Central memory CD8-positive, alpha-beta T cell (primary cell): Measurements from ENCODE around the gene ZNF541.
A peak's percentile ranks its signal among the peaks of the same experiment; 100 is the strongest.

Experiments used
- ATAC-seq: fragments of 150-1000 bp; cut with Tn5 transposase; replicated peaks from 2 replicates; pipeline ENCODE4 v1.10.0; 2022; ENCODE audit warnings: mild to moderate bottlenecking, moderate FRiP score, moderate number of reproducible peaks; ENCODE audit not compliant: poor library complexity, severe bottlenecking; ENCODE audit errors: extremely low read depth
- DNase-seq, 2 donors: peaks; one replicate each; pipeline ENCODE4 v3.0.0; 2021; ENCODE audit warnings: low spot score in 2 of 2
- H3K27ac Mint-ChIP-seq: one replicate; pipeline ENCODE4 v1.8.0; 2022; ENCODE audit warnings: low read depth, mild to moderate bottlenecking, moderate library complexity, mixed read lengths
- H3K27me3 Mint-ChIP-seq: one replicate; pipeline ENCODE4 v1.8.0; 2022; ENCODE audit warnings: mixed read lengths
- H3K36me3 Mint-ChIP-seq: one replicate; pipeline ENCODE4 v1.8.0; 2022; ENCODE audit warnings: mild to moderate bottlenecking, moderate library complexity, mixed read lengths; ENCODE audit not compliant: insufficient read depth
- H3K4me1 Mint-ChIP-seq: one replicate; pipeline ENCODE4 v1.8.0; 2022; ENCODE audit warnings: mixed read lengths
- H3K4me3 Mint-ChIP-seq: one replicate; pipeline ENCODE4 v1.8.0; 2022; ENCODE audit warnings: mild to moderate bottlenecking, moderate library complexity, mixed read lengths
- H3K9me3 Mint-ChIP-seq: one replicate; pipeline ENCODE4 v1.8.0; 2022; ENCODE audit warnings: mixed read lengths

Gene ZNF541, protein sequence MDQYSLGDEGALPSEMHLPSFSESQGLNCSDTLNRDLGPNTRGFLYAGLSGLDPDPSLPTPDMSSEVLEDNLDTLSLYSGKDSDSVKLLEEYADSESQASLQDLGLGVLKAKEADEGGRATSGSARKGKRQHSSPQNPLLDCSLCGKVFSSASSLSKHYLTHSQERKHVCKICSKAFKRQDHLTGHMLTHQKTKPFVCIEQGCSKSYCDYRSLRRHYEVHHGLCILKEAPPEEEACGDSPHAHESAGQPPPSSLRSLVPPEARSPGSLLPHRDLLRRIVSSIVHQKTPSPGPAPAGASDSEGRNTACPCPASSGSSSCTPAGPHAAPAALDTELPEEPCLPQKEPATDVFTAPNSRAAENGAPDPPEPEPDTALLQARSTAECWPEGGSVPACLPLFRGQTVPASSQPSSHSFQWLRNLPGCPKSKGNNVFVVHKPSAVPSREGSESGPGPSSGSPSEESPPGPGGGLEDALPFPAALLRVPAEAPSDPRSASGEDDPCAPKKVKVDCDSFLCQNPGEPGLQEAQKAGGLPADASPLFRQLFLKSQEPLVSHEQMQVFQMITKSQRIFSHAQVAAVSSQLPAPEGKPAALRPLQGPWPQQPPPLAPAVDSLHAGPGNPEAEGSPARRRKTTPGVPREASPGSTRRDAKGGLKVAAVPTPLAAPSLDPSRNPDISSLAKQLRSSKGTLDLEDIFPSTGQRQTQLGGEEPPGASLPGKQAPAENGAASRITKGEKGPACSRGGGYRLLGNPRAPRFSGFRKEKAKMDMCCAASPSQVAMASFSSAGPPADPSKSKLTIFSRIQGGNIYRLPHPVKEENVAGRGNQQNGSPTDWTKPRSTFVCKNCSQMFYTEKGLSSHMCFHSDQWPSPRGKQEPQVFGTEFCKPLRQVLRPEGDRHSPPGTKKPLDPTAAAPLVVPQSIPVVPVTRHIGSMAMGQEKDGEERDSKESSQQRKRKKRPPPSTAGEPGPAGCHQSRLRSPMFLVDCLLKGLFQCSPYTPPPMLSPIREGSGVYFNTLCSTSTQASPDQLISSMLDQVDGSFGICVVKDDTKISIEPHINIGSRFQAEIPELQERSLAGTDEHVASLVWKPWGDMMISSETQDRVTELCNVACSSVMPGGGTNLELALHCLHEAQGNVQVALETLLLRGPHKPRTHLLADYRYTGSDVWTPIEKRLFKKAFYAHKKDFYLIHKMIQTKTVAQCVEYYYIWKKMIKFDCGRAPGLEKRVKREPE (N-terminal part only)

DNA sequence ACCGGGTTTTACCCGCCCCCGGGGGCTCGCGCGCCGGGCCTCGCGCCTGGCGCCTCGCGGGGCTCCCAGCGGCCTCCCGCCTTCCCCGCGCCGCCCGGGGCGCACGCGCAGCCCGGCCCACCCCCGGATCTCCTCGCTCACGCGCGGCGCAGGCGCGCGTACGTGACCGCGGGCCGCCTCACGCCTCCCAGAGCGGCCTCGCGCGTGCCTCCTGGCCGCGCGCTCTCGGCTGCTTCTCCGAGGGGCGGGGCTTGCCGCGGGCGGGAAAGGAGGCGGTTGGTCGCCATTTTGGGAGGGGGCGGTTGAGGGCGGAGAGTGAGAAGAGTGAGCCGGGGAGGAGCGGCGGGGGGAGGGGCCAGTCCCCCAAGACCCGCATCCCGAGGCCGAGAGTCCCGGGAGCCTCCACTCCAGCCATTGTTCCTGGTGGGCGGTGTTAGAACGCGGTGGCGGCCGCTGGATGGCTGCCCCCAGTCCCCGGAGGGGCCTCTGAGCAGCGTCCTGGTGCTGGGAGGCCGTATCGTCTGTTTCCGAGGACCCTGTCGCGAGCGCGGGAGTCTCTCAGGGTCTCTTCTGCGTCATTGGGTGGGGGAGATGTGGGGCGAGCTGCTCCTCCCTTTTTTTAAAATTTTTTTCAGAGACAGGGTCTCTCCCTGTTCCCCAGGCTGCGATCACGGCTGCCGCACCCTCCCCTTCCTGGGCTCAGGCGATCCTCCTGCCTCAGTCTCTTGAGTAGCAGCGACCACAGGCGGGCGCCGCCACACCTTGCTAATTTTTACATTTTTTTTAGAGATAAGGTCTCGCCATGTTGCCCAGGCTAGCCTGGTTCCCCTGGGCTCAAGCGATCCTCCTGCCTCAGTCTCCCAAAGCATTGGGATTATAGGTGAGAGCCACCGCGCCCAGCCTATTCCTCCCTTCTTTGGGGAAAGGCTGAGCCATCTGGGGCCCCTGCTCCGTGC is at the start of gene ZNF541:
Gene ZNF541, minus strand, starts transcription at position 78 of the 956 bp plus-strand sequence. CDS start 17,292 bp downstream, outside the sequence.
- peak; percentile 66 to 74 for DNase-seq
- H3K27me3 Mint-ChIP-seq, result no peaks in the 10 kb centered on the region
- H3K36me3 Mint-ChIP-seq, result peaks cover 3% of the 10 kb centered on the region
- no peaks in the 10 kb centered on the region for H3K9me3 Mint-ChIP-seq
- H3K4me1 Mint-ChIP-seq, result peaks cover 36% of the 10 kb centered on the region
- peak; percentile 81 for ATAC-seq
- peak within 1 kb of the TSS; percentile 78 for H3K27ac Mint-ChIP-seq
- peak within 1 kb of the TSS; percentile 58 for H3K4me3 Mint-ChIP-seq

DNA sequence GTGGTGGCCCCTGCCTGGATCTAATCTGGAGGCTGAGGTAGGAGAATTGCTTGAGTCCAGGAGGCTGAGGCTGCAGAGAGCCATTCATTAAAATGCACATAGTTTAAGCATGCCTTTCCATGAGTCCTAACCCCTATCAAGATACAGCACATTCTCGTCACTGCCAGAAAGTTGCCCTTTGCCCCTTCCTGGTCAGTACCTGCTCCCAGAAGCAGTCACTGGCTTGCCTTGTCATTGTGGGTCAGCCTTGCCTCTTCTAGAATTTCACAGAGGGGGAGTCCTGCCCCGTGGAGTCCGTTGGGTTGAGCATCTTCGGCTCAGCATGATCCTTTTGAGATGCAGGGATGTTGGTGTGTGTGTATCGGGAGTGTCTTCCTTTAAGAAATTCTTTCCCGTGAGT is 46.8 kb upstream of the ZNF541 start:
- peaks cover 14% of the 10 kb centered on the region for H3K36me3 Mint-ChIP-seq
- DNase-seq, result no peak
- no peaks in the 10 kb centered on the region for H3K27me3 Mint-ChIP-seq
- peaks cover 40% of the 10 kb centered on the region for H3K4me1 Mint-ChIP-seq
- H3K9me3 Mint-ChIP-seq, result no peaks in the 10 kb centered on the region
- no peak overlapping the region for H3K27ac Mint-ChIP-seq
- no peak for ATAC-seq
- no peak overlapping the region for H3K4me3 Mint-ChIP-seq

DNA sequence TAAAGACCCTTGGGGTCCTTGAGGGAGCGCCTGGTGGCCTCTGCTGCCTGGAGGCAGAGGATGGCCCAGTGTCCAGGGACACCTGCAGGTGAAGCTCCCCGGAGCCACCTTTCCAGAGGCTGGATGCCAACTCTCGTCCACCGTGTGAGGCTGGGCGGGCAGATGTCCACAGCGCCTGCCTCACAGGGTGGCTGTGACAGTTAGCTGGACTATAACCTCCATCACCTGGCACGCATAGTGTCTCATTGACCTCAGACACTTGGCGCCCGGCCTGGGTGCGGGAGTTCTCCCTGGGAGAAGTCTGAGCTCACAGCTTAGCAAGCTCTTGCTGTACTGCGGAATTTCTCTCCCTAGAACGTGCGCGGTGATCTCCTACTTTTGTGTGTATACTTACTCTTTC is 45.8 kb upstream of the ZNF541 start:
- DNase-seq, result no peak

DNA sequence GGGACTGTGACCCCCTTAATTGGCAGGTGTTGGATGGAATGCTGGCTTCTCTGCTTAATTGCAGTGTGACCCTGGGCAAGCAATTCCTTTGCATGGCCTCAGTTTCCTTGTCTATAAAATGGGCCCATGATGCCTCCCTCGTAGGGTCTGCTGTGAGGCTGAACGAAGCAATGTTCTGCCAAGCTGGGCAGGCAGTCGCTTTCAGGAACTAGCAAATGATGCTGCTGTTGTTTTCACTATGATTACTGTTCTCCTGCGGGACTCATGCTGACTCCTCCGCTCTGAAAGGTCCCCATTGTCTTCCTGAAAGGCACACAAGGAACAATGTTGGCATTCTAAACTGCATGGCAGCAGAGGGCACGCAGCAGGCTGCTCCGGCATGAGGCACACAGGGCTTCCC is 42.8 kb upstream of the ZNF541 start:
- no peak overlapping the region for H3K4me3 Mint-ChIP-seq
- H3K4me1 Mint-ChIP-seq, result peaks cover 53% of the 10 kb centered on the region
- H3K27me3 Mint-ChIP-seq, result no peaks in the 10 kb centered on the region
- no peak for ATAC-seq
- no peak overlapping the region for H3K27ac Mint-ChIP-seq
- no peaks in the 10 kb centered on the region for H3K9me3 Mint-ChIP-seq
- peaks cover 9% of the 10 kb centered on the region for H3K36me3 Mint-ChIP-seq
- no peak for DNase-seq

More for the DNA sequence above, 45.8 kb upstream of the ZNF541 start:
- ATAC-seq, result no peak
- Mint-ChIP-seq H3K4me3 (no peak overlapping the region), H3K36me3 (peaks cover 10% of the 10 kb centered on the region), H3K27ac (no peak overlapping the region), H3K27me3 (no peaks in the 10 kb centered on the region), H3K9me3 (no peaks in the 10 kb centered on the region), H3K4me1 (peaks cover 35% of the 10 kb centered on the region)

DNA sequence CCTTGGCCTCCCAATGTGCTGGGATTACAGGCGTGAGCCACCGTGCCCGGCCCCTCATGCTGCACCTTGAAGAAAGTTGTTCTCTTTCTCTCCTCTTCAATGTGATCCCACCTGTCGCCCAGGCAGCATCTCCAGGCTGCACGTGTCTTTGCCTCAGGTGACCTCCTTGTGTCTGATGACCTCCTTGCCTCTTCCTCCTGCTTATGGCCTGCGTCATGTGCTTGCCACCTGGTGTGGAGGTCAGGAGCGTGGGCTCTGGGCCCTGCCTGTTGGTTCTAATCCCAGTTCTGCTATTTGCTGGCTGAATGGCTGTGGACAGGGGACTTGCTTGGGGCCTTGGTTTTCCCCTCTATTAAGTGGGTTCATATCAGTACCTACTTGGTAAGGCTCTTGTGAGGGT is 42.3 kb upstream of the ZNF541 start:
- H3K4me1 Mint-ChIP-seq, result peaks cover 55% of the 10 kb centered on the region
- no peak overlapping the region for H3K4me3 Mint-ChIP-seq
- DNase-seq (no peak), ATAC-seq (no peak)
- no peaks in the 10 kb centered on the region for H3K9me3 Mint-ChIP-seq
- H3K36me3 Mint-ChIP-seq, result peaks cover 8% of the 10 kb centered on the region
- H3K27ac Mint-ChIP-seq, result no peak overlapping the region
- H3K27me3 Mint-ChIP-seq, result no peaks in the 10 kb centered on the region

DNA sequence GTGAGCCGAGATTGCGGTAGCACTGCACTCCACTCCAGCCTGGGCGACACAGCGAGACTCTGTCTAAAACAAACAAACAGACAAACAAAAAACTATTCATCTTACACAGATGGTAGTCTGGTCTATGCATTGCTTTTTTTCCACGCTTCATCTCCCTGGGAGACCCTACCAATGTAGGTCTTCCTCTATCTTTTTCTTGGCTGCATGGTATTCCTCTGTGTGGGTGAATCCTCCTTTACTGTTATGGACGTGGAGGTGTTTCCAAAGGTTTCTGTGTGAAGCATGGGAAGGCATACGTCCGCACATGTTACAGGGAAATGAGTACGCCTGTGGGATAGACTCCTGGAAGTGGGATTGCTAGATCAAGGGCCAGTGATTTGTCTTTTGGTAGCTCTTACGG is 41.6 kb upstream of the ZNF541 start:
- DNase-seq (no peak), ATAC-seq (no peak)
- no peak overlapping the region for H3K4me3 Mint-ChIP-seq
- no peaks in the 10 kb centered on the region for H3K9me3 Mint-ChIP-seq
- H3K36me3 Mint-ChIP-seq, result peaks cover 7% of the 10 kb centered on the region
- no peaks in the 10 kb centered on the region for H3K27me3 Mint-ChIP-seq
- H3K27ac Mint-ChIP-seq, result no peak overlapping the region
- peaks cover 48% of the 10 kb centered on the region for H3K4me1 Mint-ChIP-seq

DNA sequence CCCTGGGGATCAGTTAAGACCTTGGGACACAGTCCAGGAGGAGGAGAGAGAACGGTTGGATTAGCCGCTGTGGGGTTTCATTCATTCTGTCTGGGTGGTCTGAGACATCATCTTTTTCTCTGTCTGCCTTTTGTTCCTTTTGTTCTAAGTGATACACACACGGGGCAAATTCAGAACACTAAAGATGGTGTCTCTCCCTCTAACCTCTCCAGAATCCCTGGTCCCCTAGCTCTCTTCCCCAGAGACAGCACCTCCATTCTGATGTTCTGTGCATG is 41.0 kb upstream of the ZNF541 start:
- no peak overlapping the region for H3K27ac Mint-ChIP-seq
- DNase-seq, result no peak
- no peaks in the 10 kb centered on the region for H3K27me3 Mint-ChIP-seq
- ATAC-seq, result no peak
- H3K4me1 Mint-ChIP-seq, result peaks cover 44% of the 10 kb centered on the region
- no peaks in the 10 kb centered on the region for H3K9me3 Mint-ChIP-seq
- no peak overlapping the region for H3K4me3 Mint-ChIP-seq
- peaks cover 9% of the 10 kb centered on the region for H3K36me3 Mint-ChIP-seq

DNA sequence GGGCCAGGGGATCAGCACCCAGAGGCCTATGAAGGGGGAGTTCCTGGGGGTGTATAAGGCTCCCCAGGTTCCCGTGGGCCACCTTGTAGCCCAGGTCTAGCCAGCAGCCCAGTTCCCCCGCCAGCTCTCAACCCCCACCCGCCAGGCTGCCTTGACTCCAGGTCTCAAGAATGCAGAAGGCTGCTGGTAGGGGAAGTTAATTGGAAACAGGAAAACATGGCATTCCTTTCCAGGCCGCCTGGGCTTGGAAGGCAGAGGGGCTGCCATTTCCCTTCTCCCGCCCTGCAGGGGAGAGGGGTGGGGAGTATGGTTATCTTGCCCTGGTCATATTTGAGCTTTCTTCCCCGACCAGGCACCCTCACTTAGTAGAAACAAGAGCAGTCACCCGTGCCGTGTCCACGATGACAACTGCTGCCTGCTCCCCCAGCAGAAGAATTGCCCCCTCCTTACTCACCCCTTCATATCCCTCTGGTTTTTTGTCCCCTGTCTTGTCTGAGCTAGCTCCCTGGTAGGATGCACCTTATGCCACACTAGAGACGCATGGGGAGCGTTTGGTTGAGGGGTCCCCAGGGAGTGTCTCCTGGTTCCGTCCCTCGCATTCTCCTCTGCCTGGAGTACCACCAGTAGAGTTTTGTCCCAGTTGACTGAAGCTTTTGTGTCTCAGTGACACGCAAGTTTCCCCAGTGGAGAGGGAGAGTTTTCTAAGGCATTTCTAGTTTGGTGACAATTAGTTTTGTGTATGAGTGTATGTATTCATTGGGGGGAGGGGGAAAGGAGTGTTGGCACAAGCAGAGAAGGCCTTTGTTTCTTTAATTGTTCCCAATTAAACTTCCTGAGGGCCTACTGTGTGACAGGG is 40.4 kb upstream of the ZNF541 start:
- Mint-ChIP-seq H3K4me3 (no peak overlapping the region), H3K36me3 (peaks cover 9% of the 10 kb centered on the region), H3K27me3 (no peaks in the 10 kb centered on the region), H3K4me1 (peaks cover 44% of the 10 kb centered on the region), H3K27ac (no peak overlapping the region), H3K9me3 (no peaks in the 10 kb centered on the region)
- DNase-seq (no peak), ATAC-seq (no peak)

DNA sequence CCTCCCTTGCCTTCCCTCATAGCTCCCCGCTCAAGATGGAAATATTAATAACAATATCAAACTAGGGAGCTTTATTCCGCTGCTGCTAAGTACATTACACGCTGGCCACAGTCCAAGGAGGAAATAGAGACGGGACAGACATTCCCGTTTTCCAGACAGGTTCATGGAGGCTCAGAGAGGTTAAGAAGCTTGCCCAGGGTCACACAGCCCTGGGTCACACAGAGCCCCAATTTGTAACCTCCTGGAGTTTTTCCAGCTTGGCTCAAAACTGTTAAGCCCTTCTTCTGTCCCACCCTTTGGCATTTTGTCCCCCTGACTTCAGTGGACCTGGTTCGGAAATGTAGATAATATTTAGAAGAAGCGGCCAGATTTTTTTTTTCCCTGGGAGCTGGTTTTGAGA is 38.0 kb upstream of the ZNF541 start:
- no peaks in the 10 kb centered on the region for H3K9me3 Mint-ChIP-seq

DNA sequence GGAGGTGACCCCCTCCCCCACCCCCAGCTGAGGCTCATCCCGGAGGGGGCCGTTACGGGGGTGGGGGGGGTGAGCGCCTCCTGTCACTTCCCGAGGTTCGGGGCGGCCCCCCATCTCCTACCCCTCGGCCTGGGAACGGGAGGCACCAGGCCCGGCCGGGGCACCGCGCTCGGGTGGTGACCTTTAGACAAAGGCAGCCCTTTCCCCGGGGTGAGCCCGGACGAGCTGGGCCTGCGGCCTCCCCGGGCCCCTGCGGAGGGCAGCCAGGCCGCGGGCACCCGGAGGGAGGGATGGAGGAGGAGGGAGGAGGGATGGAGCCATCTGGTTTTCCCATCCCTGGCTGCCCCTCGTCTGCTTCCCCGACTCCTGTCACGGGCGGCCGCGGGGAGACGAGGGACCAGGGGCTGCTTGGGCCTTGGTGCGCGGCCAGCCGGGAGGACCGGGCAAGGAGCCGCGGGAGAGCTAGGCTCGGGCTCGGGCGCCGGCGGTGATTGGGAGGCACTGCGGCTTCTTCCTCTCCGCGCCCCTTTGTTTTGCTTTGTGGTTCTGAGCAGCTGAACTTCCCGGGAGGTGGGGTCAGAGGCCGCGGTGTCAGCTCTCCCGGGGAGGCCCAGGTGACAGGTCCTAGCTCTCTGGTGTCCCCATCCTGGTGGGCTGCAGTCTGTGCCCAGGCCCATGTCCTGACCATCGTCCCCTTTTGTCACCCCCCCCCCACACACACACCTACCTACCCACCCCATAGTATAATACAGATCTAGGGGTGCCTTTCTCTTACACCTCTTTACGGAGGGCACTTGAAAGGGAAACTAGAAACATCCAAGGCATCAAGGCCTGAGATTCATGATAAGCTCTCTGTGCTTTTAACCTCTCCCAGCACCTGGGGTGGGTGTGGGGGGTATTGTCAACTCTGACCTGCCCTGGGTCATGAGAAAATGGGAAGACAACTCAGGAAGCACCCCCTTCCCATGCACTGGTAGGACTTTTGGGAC is 37.3 kb upstream of the ZNF541 start:
- Mint-ChIP-seq H3K9me3 (no peaks in the 10 kb centered on the region), H3K4me1 (peaks cover 45% of the 10 kb centered on the region), H3K4me3 (peak overlapping the region; percentile 87), H3K27ac (peak overlapping the region; percentile 80), H3K36me3 (peaks cover 13% of the 10 kb centered on the region), H3K27me3 (no peaks in the 10 kb centered on the region)
- DNase-seq, result peak; percentile 25 to 27
- no peak for ATAC-seq

More for the DNA sequence above, 38.0 kb upstream of the ZNF541 start:
- H3K36me3 Mint-ChIP-seq, result peaks cover 14% of the 10 kb centered on the region
- peak overlapping the region; percentile 80 for H3K27ac Mint-ChIP-seq
- peaks cover 52% of the 10 kb centered on the region for H3K4me1 Mint-ChIP-seq
- ATAC-seq (no peak), DNase-seq (no peak)
- H3K27me3 Mint-ChIP-seq, result no peaks in the 10 kb centered on the region
- H3K4me3 Mint-ChIP-seq, result peak overlapping the region; percentile 87
